HepG2 (cell line): ENCODE data around the gene FABP6. TPM values are rescaled to one million over a fixed set of nuclear protein-coding genes. Genes with fewer than 3 reads are reported as not detected.

Experiments
- ATAC-seq: fragments of 200-7000 bp; cut with Tn5 transposase; 3 replicates; pipeline ENCODE4 v1.9.1; 2020; ENCODE audit warnings: mild to moderate bottlenecking, moderate library complexity
- BruUV-seq: library from RNA; stranded (reverse); fragments of 400-500 nt; replicated peaks from 2 replicates; lab custom pipeline; 2021; lab: Mats Ljungman, UMichigan
- CTCF ChIA-PET: fragments of 300-600 bp; formaldehyde crosslinking; extraction: SDS; loops from one replicate; lab custom pipeline; 2021; ENCODE audit warnings: low total read pairs, inconsistent platforms, low intra/inter-chr PET ratio; lab: Yijun Ruan, JAX
- POLR2A ChIA-PET: fragments of 350-600 bp; sonication (Branson Sonifier 250); formaldehyde crosslinking; loops from one replicate; lab custom pipeline; 2020; ENCODE audit warnings: antibody characterized with exemption, inconsistent platforms; lab: Yijun Ruan, JAX
- DNase-seq: peaks from one replicate; pipeline ENCODE4 v3.0.0-alpha.2; 2015; ENCODE audit warnings: low spot score
- FAIRE-seq: peaks from 3 replicates; lab custom pipeline; 2011; peaks lifted over from hg19 to GRCh38; lab: Jason Lieb, UNC
- H2AFZ ChIP-seq: one replicate; pipeline ENCODE4 v1.6.1; 2011; ENCODE audit warnings: low read length, inconsistent platforms
- H3K27ac ChIP-seq: fragments of 300-600 bp; 3 replicates; pipeline ENCODE4 v1.8.0; 2011; ENCODE audit warnings: mixed run types, mild to moderate bottlenecking, mixed read lengths, low read length, inconsistent platforms; ENCODE audit not compliant: insufficient read depth; ENCODE audit errors: extremely low read length
- H3K27me3 ChIP-seq, 2 experiments: fragments of 200-600 bp in 1 of 2; 2 replicates in 1 of 2; 3 replicates in 1 of 2; pipeline versions ENCODE4 v1.6.0 to v1.8.0; 2011; ENCODE audit warnings: low read length in 2 of 2, mild to moderate bottlenecking in 2 of 2, moderate library complexity in 2 of 2, inconsistent platforms in 1 of 2; ENCODE audit not compliant: insufficient read depth in 2 of 2, control insufficient read depth in 1 of 2
- H3K36me3 ChIP-seq, 2 experiments: fragments of 200-600 bp in 1 of 2; replicated peaks in 1 of 2; 2 replicates in 1 of 2; 3 replicates in 1 of 2; pipeline versions ENCODE4 v1.5.1 to v1.8.0; 2011; ENCODE audit warnings: low read length in 2 of 2, inconsistent platforms in 1 of 2; ENCODE audit not compliant: insufficient read depth in 2 of 2, control insufficient read depth in 1 of 2
- H3K4me1 ChIP-seq: 2 replicates; pipeline ENCODE4 v1.5.1; 2012; ENCODE audit warnings: low read length, inconsistent platforms; ENCODE audit not compliant: insufficient read depth
- H3K4me2 ChIP-seq: 2 replicates; pipeline ENCODE4 v1.6.0; 2011; ENCODE audit warnings: low read depth, low read length, inconsistent platforms
- H3K4me3 ChIP-seq, 3 experiments: fragments of 200-600 bp in 1 of 3; sonication (generic), shearing (Covaris generic) in 1 of 3; replicated peaks in 1 of 3; 2 replicates each; pipeline ENCODE4 v1.5.1; 2011 to 2016; ENCODE audit warnings: low read length in 3 of 3, inconsistent platforms in 2 of 3, low read depth in 2 of 3, mild to moderate bottlenecking in 2 of 3, control low read depth in 1 of 3, mixed read lengths in 1 of 3; ENCODE audit not compliant: insufficient read depth in 1 of 3
- H3K79me2 ChIP-seq: one replicate; pipeline ENCODE4 v1.6.1; 2011; ENCODE audit warnings: low read length, inconsistent platforms; ENCODE audit not compliant: insufficient read depth
- H3K9ac ChIP-seq: 2 replicates; pipeline ENCODE4 v1.6.0; 2011; ENCODE audit warnings: mild to moderate bottlenecking, low read depth, low read length, inconsistent platforms; ENCODE audit not compliant: insufficient read depth
- H3K9me3 ChIP-seq: 2 replicates; pipeline ENCODE4 v1.5.1; 2012; ENCODE audit warnings: mild to moderate bottlenecking, low read length
- H4K20me1 ChIP-seq: 2 replicates; pipeline ENCODE4 v1.6.0; 2011; ENCODE audit warnings: inconsistent platforms, mild to moderate bottlenecking, low read length, moderate library complexity; ENCODE audit not compliant: insufficient read depth
- RFX5 ChIP-seq: IDR thresholded peaks from 2 replicates; pipeline ENCODE4 v1.6.1; 2011; ENCODE audit warnings: low read depth, low read length, improper control_type of control experiment
- ZNF225 ChIP-seq: sonication (generic); formaldehyde crosslinking; IDR thresholded peaks from 2 replicates; pipeline ENCODE4 v1.4.0; 2020; ENCODE audit warnings: mild to moderate bottlenecking, missing genetic modification reagents
- ZNF687 ChIP-seq: sonication (generic); formaldehyde crosslinking; IDR thresholded peaks from 2 replicates; pipeline ENCODE4 v1.5.1; 2020; ENCODE audit warnings: mild to moderate bottlenecking, missing genetic modification reagents, moderate library complexity
- WGBS: methylation state at CpG from one replicate; pipeline ENCODE4 v1.1.6; 2017; ENCODE audit warnings: low lambda C conversion rate; 5-methylcytosine and 5-hydroxymethylcytosine counted together
- in situ Hi-C: cut with HindIII; loops from 2 replicates; pipeline ENCODE4 v1.10.0; 2017; ENCODE audit warnings: low pct_unique_long_range_greater_than_20kb; ENCODE audit not compliant: extremely low pct_ligation_motif_present
- intact Hi-C: fragments of 100-400 bp; cut with micrococcal nuclease; formaldehyde crosslinking; loops from one replicate; pipeline ENCODE4 v1.10.0; 2022; ENCODE audit not compliant: unreplicated experiment
- polyA plus RNA-seq, 8 experiments: library from polyadenylated mRNA; depleted of rRNA in 3 of 8; stranded (reverse) in 7 of 8; unstranded in 1 of 8; fragments of >200 nt; fragmentation: Illumina TruSeq in 4 of 8; extraction: Trizol in 4 of 8; gene quantifications; 2 replicates each; pipeline versions ENCODE4 v1.2.1 to v1.2.3, GENCODE V29; 2011 to 2016; ENCODE audit warnings: low read depth in 4 of 8, missing spikeins in 1 of 8, mixed read lengths in 1 of 8; ENCODE audit not compliant: insufficient read depth in 1 of 8
- total RNA-seq, 5 experiments: library from RNA; depleted of rRNA; stranded (reverse); fragments of >200 nt; fragmentation: Illumina TruSeq; extraction: Trizol; gene quantifications; 2 replicates each; pipeline ENCODE4 v1.2.3, GENCODE V29; 2016; ENCODE audit warnings: low read depth in 1 of 5

The FABP6 gene
- total and polyA plus RNA-seq, 2 of the 13 experiments (the other 11 are each of a cell fraction or from before 2014, with no cell fraction given): 0.13 TPM; not detected in 1

DNA sequence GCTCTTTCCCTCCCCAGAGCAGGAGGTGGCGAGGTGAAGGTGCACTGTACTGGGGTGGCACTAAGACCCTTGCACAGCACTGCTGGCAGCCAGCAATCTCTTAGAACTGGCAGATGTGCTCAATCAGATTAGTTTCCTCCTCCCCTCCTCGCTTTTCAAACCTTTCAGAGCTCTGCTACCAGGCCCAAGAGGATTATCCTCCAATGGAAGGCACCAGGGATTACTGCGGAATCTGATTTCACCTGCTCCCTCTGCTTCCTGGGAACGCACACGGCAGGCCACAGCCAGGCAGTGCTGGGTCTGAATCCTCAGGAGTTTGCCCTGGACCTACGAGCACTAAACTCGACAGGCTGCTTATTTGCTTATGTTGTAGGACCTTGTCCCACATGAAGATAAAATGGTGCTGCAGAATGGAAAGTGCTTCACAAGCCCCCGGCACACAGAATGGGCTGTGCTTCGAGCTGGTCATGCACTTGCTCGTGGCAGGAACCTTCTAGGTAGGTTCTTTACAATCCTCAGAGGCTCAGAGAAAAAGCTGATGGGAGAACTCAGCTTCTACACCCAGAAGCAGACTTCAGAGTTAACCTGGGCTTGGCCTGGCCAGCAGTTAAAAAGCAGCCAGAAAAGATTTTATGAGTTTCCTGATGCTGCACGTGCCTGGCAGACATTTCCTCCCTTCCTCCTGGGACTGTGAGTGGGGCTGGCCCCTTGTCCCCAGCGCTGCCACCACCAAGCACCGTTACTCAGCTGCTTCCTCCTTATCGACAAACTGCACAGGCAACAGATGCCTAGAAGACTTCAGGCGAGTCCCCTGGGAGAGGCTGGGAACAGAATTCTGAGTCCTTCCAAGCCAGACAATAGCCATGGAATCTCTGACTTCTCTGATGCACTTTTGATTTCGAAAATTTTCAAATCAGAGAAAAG is 33.1 kb downstream of the FABP6 start:
- peak; percentile 18 for DNase-seq
- H4K20me1 ChIP-seq: no peaks in the 10 kb centered on the region
- no peaks in the 10 kb centered on the region for H3K9me3 ChIP-seq
- CTCF ChIA-PET: no interaction called here
- H2AFZ ChIP-seq: no peak overlapping the region
- peaks cover 48% of the 10 kb centered on the region for H3K4me1 ChIP-seq
- TF ChIP-seq ZNF225 (0 out of 2 replicates have a peak, but pooled peaks have one; percentile 39), RFX5 (no peak), ZNF687 (CRISPR knock-in tag) (peak; percentile 27; the same call in 1 of the 2 replicates)
- POLR2A ChIA-PET: no interaction called here
- in situ Hi-C loops: no loop called here
- no peaks in the 10 kb centered on the region for H3K27me3 ChIP-seq
- H3K27ac ChIP-seq: no peak overlapping the region
- peak overlapping the region; percentile 28 for H3K4me2 ChIP-seq
- ATAC-seq: peak; percentile 68
- peak overlapping the region in 1 of 3 experiments; percentile 7; a peak in 1 of 6 replicates for H3K4me3 ChIP-seq
- intact Hi-C loops: loop anchor here (5.0 kb wide), 1 partner anchor 55 kb away; no protein-coding TSS in a partner anchor
- no TSS peak for BruUV-seq
- H3K36me3 ChIP-seq: no peaks in the 10 kb centered on the region
- 43% methylated on average over 13 of the region's 16 CpGs for WGBS
- FAIRE-seq: no peak
- no peaks in the 10 kb centered on the region for H3K79me2 ChIP-seq
- H3K9ac ChIP-seq: no peak overlapping the region; the same call in 1 of the 2 replicates
